ENCODE data around the gene CACNA1E. TPM values are rescaled to one million over a fixed set of nuclear protein-coding genes. Genes with fewer than 3 reads are reported as not detected.

CACNA1E gene
- total RNA-seq, 6 experiments from 2014 or later, result not detected

DNA sequence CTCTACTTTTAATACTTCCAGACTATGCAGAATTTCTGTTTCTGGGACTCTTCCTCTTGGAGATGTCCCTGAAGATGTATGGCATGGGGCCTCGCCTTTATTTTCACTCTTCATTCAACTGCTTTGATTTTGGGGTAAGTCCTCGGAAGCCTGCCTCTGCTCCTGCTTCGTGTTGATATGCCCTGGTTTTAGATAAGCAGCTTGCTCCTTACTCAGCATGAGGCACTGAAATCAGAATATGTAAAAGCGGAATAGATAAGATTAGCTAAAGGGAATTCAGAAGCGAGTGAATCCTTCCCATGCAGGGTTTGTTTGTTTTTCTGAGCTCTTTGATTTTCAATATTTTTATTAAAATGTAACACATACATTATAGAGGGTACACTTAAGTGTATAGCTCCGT, 234.7 kb downstream of the CACNA1E start:
- H3K4me3 Mint-ChIP-seq, result no peak overlapping the region
- H3K4me1 Mint-ChIP-seq (ENCODE audit: low read depth), result no peaks in the 10 kb centered on the region
- H3K36me3 Mint-ChIP-seq (ENCODE audit: low read depth), result no peaks in the 10 kb centered on the region; the same call in 1 of the 2 replicates

DNA sequence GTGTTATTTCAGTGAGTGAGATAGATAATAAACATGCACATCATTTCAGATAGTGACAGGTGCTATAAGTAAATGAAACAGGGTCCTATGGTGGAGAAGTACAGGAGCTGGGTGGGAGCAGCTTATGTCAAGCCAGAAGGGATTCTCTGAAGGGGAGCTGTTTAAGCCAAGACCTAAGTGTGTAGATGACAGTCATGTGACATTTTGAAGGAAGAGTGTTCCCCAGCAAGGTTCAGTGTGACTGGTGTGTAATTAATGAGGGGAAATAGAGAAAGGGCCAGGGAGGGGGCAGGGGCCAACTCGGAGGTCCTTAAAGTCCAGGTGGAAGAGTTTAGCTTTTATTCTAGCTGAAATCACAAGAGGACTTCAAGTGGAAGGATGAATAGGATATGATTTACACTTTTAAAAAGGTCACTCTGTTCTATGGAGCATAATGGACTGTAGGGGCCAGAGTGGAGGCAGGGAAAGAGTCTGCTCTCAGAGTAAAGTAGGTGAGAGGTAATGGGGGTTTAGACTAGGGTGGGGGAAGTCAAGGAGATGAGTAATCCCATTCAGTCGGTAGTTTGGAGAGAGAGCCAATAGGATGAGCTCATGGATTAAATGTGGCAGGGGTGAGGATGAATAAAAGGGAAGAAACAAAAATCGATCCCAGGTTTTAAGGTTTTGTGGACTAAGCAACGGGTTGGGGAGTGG, 243.1 kb downstream of the CACNA1E start:
- peaks cover 6% of the 10 kb centered on the region; the same call in 1 of the 2 replicates for H3K36me3 Mint-ChIP-seq (ENCODE audit: low read depth)
- TF ChIP-seq, protein P1, sequence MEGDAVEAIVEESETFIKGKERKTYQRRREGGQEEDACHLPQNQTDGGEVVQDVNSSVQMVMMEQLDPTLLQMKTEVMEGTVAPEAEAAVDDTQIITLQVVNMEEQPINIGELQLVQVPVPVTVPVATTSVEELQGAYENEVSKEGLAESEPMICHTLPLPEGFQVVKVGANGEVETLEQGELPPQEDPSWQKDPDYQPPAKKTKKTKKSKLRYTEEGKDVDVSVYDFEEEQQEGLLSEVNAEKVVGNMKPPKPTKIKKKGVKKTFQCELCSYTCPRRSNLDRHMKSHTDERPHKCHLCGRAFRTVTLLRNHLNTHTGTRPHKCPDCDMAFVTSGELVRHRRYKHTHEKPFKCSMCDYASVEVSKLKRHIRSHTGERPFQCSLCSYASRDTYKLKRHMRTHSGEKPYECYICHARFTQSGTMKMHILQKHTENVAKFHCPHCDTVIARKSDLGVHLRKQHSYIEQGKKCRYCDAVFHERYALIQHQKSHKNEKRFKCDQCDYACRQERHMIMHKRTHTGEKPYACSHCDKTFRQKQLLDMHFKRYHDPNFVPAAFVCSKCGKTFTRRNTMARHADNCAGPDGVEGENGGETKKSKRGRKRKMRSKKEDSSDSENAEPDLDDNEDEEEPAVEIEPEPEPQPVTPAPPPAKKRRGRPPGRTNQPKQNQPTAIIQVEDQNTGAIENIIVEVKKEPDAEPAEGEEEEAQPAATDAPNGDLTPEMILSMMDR (IDR thresholded peaks at IDR 0.05), result no peak
- H3K27me3 Mint-ChIP-seq (ENCODE audit: insufficient read depth), result no peaks in the 10 kb centered on the region

More for the DNA sequence above, 234.7 kb downstream of the CACNA1E start:
- Mint-ChIP-seq H3K27me3 (ENCODE audit: insufficient read depth) (no peaks in the 10 kb centered on the region; the same call in 1 of the 2 replicates), H3K9me3 (peaks cover 63% of the 10 kb centered on the region), H3K27ac (no peak overlapping the region)
- TF ChIP-seq, protein P1 (IDR thresholded peaks at IDR 0.05), result no peak
- no peak for DNase-seq

DNA sequence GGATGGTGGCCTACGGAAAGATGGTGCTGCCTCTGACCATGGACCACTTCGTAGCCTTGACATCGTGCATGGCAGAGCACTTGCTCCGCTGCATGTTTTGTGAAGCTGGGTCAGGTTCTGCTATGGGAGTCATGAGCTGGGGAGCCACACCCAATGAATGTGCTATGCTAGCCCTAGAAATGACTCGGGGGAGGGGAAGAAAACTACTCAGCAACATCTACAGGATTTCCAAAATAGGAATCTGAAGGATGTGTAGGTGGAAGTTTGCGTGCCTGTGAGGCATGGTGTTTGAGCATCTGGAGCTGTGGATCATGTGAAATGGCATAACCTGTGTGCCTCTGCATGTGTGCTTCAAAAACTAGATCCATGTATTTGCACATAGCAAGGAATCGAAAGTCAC, 247.3 kb downstream of the CACNA1E start:
- no peak for DNase-seq
- Mint-ChIP-seq H3K27me3 (ENCODE audit: insufficient read depth) (peaks cover 1% of the 10 kb centered on the region; the same call in 1 of the 2 replicates), H3K9me3 (peaks cover 80% of the 10 kb centered on the region), H3K27ac (no peak overlapping the region), H3K36me3 (ENCODE audit: low read depth) (peaks cover 6% of the 10 kb centered on the region; the same call in 1 of the 2 replicates), H3K4me1 (ENCODE audit: low read depth) (no peaks in the 10 kb centered on the region), H3K4me3 (no peak overlapping the region)
- TF ChIP-seq, protein P1 (IDR thresholded peaks at IDR 0.05), result no peak

More for the DNA sequence above, 243.1 kb downstream of the CACNA1E start:
- DNase-seq, result no peak
- H3K9me3 Mint-ChIP-seq, result peaks cover 71% of the 10 kb centered on the region
- no peak overlapping the region for H3K27ac Mint-ChIP-seq
- no peaks in the 10 kb centered on the region for H3K4me1 Mint-ChIP-seq (ENCODE audit: low read depth)
- H3K4me3 Mint-ChIP-seq, result no peak overlapping the region

DNA sequence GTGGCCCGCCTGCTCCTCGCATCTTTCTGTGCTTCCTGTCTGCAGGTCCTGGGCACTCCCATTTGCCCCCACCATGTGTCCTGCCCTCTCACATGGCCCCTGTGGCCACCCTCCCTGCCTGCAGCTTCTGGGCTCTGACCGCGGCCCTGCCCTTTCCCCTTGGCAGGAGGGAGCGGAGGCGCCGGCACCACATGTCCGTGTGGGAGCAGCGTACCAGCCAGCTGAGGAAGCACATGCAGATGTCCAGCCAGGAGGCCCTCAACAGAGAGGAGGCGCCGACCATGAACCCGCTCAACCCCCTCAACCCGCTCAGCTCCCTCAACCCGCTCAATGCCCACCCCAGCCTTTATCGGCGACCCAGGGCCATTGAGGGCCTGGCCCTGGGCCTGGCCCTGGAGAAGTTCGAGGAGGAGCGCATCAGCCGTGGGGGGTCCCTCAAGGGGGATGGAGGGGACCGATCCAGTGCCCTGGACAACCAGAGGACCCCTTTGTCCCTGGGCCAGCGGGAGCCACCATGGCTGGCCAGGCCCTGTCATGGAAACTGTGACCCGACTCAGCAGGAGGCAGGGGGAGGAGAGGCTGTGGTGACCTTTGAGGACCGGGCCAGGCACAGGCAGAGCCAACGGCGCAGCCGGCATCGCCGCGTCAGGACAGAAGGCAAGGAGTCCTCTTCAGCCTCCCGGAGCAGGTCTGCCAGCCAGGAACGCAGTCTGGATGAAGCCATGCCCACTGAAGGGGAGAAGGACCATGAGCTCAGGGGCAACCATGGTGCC, 249.1 kb downstream of the CACNA1E start:
- H3K27ac Mint-ChIP-seq, result no peak overlapping the region
- no peak overlapping the region for H3K4me3 Mint-ChIP-seq
- no peak for DNase-seq
- H3K27me3 Mint-ChIP-seq (ENCODE audit: insufficient read depth), result peaks cover 1% of the 10 kb centered on the region; the same call in 1 of the 2 replicates
- TF ChIP-seq, protein P1 (IDR thresholded peaks at IDR 0.05), result no peak
- H3K36me3 Mint-ChIP-seq (ENCODE audit: low read depth), result peaks cover 2% of the 10 kb centered on the region; the same call in 1 of the 2 replicates
- no peaks in the 10 kb centered on the region for H3K4me1 Mint-ChIP-seq (ENCODE audit: low read depth)
- peaks cover 78% of the 10 kb centered on the region for H3K9me3 Mint-ChIP-seq

DNA sequence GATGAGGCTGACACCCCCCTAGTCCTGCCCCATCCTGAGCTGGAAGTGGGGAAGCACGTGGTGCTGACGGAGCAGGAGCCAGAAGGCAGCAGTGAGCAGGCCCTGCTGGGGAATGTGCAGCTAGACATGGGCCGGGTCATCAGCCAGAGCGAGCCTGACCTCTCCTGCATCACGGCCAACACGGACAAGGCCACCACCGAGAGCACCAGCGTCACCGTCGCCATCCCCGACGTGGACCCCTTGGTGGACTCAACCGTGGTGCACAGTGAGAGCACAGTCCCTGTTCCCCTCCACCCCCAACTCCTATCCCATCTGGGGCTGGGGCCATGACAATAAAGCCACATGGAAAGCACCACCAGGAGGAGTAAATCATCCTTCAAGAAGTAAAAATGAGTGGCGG, 250.2 kb downstream of the CACNA1E start:
- no peak overlapping the region for H3K4me3 Mint-ChIP-seq
- no peak for DNase-seq
- no peaks in the 10 kb centered on the region for H3K4me1 Mint-ChIP-seq (ENCODE audit: low read depth)
- peaks cover 1% of the 10 kb centered on the region; the same call in 1 of the 2 replicates for H3K27me3 Mint-ChIP-seq (ENCODE audit: insufficient read depth)
- H3K9me3 Mint-ChIP-seq, result peaks cover 80% of the 10 kb centered on the region
- no peak overlapping the region for H3K27ac Mint-ChIP-seq
- H3K36me3 Mint-ChIP-seq (ENCODE audit: low read depth), result no peaks in the 10 kb centered on the region
- TF ChIP-seq, protein P1 (IDR thresholded peaks at IDR 0.05), result no peak
